ENCODE results near the gene ST6GAL2.

The ST6GAL2 gene

GRCh38 chr2:106830191-106830590 lies 55.8 kb downstream of the ST6GAL2 start (continued):
- TF ChIP-seq ZNF529 (tag by site-specific recombination; IDR thresholded peaks at IDR 0.05; ENCODE audit: insufficient replicate concordance) (no peak), GLI4 (tag by site-specific recombination; IDR thresholded peaks at IDR 0.05) (no peak), TRIM28 (IDR thresholded peaks at IDR 0.05; ENCODE audit: borderline replicate concordance, low read length) (no peak), ZNF174 (tag by site-specific recombination; IDR thresholded peaks at IDR 0.05) (no peak), PRDM1 (tag by site-specific recombination; IDR thresholded peaks at IDR 0.05) (no peak), ZBTB26 (tag by site-specific recombination; optimal IDR thresholded peaks at IDR 0.05) (no peak), ZNF791 (tag by site-specific recombination; IDR thresholded peaks at IDR 0.05) (no peak)

- H3K36me3 ChIP-seq (ENCODE audit: control insufficient read depth in 2 of 2, insufficient read depth in 1 of 2, low read length in 2 of 2) = no peaks in the 10 kb centered on the region
- ChIA-PET POLR2A (no interaction called here), CTCF (no interaction called here)
- TF ChIP-seq SCRT2 (tag by site-specific recombination; IDR thresholded peaks at IDR 0.05) (no peak), ZBTB48 (tag by site-specific recombination; IDR thresholded peaks at IDR 0.05) (no peak), ZNF629 (tag by site-specific recombination; IDR thresholded peaks at IDR 0.05) (no peak), GLIS2 (tag by site-specific recombination; IDR thresholded peaks at IDR 0.05) (no peak), GLIS1 (tag by site-specific recombination; IDR thresholded peaks at IDR 0.05) (no peak)
- no peaks in the 10 kb centered on the region for H3K9me3 ChIP-seq (ENCODE audit: control insufficient read depth, insufficient read depth, low read depth, low read length)
- H3K4me3 ChIP-seq (ENCODE audit: low read depth, low read length) = no peak overlapping the region
- H3K4me1 ChIP-seq (ENCODE audit: control insufficient read depth, insufficient read depth, low read length) = no peaks in the 10 kb centered on the region
- no peak overlapping the region for H3K27ac ChIP-seq (ENCODE audit: extremely low read depth, low read depth, low read length)
These were observed 57.8 kb downstream of the ST6GAL2 start for GRCh38 chr2:106828119-106828518.

GRCh38 chr2:106827158-106827557 lies 58.8 kb downstream of the ST6GAL2 start:
- H3K36me3 ChIP-seq (ENCODE audit: control insufficient read depth in 2 of 2, insufficient read depth in 1 of 2, low read length in 2 of 2) = no peaks in the 10 kb centered on the region
- CTCF ChIA-PET = no interaction called here
- H3K27ac ChIP-seq (ENCODE audit: extremely low read depth, low read depth, low read length) = no peak overlapping the region
- no peaks in the 10 kb centered on the region for H3K9me3 ChIP-seq (ENCODE audit: control insufficient read depth, insufficient read depth, low read depth, low read length)
- POLR2A ChIA-PET = no interaction called here
- no peaks in the 10 kb centered on the region for H3K4me1 ChIP-seq (ENCODE audit: control insufficient read depth, insufficient read depth, low read length)
- H3K4me3 ChIP-seq (ENCODE audit: low read depth, low read length) = no peak overlapping the region
- TF ChIP-seq, protein P1, sequence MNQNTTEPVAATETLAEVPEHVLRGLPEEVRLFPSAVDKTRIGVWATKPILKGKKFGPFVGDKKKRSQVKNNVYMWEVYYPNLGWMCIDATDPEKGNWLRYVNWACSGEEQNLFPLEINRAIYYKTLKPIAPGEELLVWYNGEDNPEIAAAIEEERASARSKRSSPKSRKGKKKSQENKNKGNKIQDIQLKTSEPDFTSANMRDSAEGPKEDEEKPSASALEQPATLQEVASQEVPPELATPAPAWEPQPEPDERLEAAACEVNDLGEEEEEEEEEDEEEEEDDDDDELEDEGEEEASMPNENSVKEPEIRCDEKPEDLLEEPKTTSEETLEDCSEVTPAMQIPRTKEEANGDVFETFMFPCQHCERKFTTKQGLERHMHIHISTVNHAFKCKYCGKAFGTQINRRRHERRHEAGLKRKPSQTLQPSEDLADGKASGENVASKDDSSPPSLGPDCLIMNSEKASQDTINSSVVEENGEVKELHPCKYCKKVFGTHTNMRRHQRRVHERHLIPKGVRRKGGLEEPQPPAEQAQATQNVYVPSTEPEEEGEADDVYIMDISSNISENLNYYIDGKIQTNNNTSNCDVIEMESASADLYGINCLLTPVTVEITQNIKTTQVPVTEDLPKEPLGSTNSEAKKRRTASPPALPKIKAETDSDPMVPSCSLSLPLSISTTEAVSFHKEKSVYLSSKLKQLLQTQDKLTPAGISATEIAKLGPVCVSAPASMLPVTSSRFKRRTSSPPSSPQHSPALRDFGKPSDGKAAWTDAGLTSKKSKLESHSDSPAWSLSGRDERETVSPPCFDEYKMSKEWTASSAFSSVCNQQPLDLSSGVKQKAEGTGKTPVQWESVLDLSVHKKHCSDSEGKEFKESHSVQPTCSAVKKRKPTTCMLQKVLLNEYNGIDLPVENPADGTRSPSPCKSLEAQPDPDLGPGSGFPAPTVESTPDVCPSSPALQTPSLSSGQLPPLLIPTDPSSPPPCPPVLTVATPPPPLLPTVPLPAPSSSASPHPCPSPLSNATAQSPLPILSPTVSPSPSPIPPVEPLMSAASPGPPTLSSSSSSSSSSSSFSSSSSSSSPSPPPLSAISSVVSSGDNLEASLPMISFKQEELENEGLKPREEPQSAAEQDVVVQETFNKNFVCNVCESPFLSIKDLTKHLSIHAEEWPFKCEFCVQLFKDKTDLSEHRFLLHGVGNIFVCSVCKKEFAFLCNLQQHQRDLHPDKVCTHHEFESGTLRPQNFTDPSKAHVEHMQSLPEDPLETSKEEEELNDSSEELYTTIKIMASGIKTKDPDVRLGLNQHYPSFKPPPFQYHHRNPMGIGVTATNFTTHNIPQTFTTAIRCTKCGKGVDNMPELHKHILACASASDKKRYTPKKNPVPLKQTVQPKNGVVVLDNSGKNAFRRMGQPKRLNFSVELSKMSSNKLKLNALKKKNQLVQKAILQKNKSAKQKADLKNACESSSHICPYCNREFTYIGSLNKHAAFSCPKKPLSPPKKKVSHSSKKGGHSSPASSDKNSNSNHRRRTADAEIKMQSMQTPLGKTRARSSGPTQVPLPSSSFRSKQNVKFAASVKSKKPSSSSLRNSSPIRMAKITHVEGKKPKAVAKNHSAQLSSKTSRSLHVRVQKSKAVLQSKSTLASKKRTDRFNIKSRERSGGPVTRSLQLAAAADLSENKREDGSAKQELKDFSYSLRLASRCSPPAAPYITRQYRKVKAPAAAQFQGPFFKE (tag by site-specific recombination; IDR thresholded peaks at IDR 0.05; ENCODE audit: borderline replicate concordance) = no peak
- TF ChIP-seq ZNF707 (tag by site-specific recombination; IDR thresholded peaks at IDR 0.05) (no peak), ZNF76 (tag by site-specific recombination; IDR thresholded peaks at IDR 0.05; ENCODE audit: borderline replicate concordance, low read depth) (no peak), HIC1 (tag by site-specific recombination; IDR thresholded peaks at IDR 0.05) (no peak)
